SK-N-SH (cell line): Measurements from ENCODE around the gene SERINC2.

ENCODE experiments used
- CTCF ChIP-seq: fragments of 200-600 bp; sonication (generic); IDR thresholded peaks from 2 replicates; pipeline ENCODE4 v1.6.1; 2017; ENCODE audit warnings: antibody characterized with exemption, mild to moderate bottlenecking, moderate library complexity
- EP300 ChIP-seq, 2 experiments: IDR thresholded peaks; 2 replicates each; pipeline versions ENCODE4 v1.4.0 to v1.6.1; 2012; ENCODE audit warnings: borderline replicate concordance in 1 of 2, low read depth in 1 of 2, low read length in 1 of 2
- FOXM1 ChIP-seq: IDR thresholded peaks from 2 replicates; pipeline ENCODE4 v1.4.0; 2012; ENCODE audit warnings: low read depth, mild to moderate bottlenecking
- GABPA ChIP-seq: IDR thresholded peaks from 2 replicates; pipeline ENCODE4 v1.4.0; 2012; ENCODE audit warnings: low read depth, mild to moderate bottlenecking
- PBX3 ChIP-seq: IDR thresholded peaks from 2 replicates; pipeline ENCODE4; 2012
- POLR2AphosphoS5 ChIP-seq: IDR thresholded peaks from 2 replicates; pipeline ENCODE4 v1.6.1; 2012; ENCODE audit warnings: low read depth, low read length
- RFX5 ChIP-seq: IDR thresholded peaks from 2 replicates; pipeline ENCODE4 v1.6.1; 2012; ENCODE audit warnings: mild to moderate bottlenecking, improper control_type of control experiment, low read length
- ZBTB33 ChIP-seq: IDR thresholded peaks from 2 replicates; pipeline ENCODE4 v1.4.0; 2012; ENCODE audit warnings: low read depth, borderline replicate concordance

- TF ChIP-seq CTCF = no peak
- no peak for TF ChIP-seq EP300 (IDR thresholded peaks at IDR 0.05; ENCODE audit: borderline replicate concordance in 1 of 2, low read depth in 1 of 2, low read length in 1 of 2)
- no peak for TF ChIP-seq PBX3
- TF ChIP-seq ZBTB33 = no peak
- TF ChIP-seq FOXM1 = no peak
- TF ChIP-seq RFX5 = no peak
- no peak for TF ChIP-seq GABPA
- no peak for TF ChIP-seq POLR2AphosphoS5
These were observed 40.5 kb downstream of the SERINC2 start for GRCh38 chr1:31453384-31454079.
